Activated naive CD8-positive, alpha-beta T cell treated with anti-CD3 and anti-CD28 coated beads, Interleukin-2, amount 50 U/mL, for 16 hours (primary cell): Measurements from ENCODE around the gene MAGEH1.

ENCODE experiments used
- DNase-seq: peaks from one replicate; pipeline ENCODE4 v3.0.0-alpha.2; 2020; ENCODE audit warnings: low read depth, low spot score

The MAGEH1 gene

GRCh38 chrX:55490121-55490520, 38.2 kb downstream of the MAGEH1 start:
- DNase-seq = no peak

GRCh38 chrX:55490974-55491373, 39.0 kb downstream of the MAGEH1 start:
- no peak for DNase-seq
